Activated naive CD4-positive, alpha-beta T cell (primary cell): ENCODE measurements around the gene PIR.

ENCODE experiments used
- DNase-seq, 4 experiments: peaks; one replicate each; lab custom pipeline; 2025; lab: John Stamatoyannopoulos, UW

The PIR gene

DNA sequence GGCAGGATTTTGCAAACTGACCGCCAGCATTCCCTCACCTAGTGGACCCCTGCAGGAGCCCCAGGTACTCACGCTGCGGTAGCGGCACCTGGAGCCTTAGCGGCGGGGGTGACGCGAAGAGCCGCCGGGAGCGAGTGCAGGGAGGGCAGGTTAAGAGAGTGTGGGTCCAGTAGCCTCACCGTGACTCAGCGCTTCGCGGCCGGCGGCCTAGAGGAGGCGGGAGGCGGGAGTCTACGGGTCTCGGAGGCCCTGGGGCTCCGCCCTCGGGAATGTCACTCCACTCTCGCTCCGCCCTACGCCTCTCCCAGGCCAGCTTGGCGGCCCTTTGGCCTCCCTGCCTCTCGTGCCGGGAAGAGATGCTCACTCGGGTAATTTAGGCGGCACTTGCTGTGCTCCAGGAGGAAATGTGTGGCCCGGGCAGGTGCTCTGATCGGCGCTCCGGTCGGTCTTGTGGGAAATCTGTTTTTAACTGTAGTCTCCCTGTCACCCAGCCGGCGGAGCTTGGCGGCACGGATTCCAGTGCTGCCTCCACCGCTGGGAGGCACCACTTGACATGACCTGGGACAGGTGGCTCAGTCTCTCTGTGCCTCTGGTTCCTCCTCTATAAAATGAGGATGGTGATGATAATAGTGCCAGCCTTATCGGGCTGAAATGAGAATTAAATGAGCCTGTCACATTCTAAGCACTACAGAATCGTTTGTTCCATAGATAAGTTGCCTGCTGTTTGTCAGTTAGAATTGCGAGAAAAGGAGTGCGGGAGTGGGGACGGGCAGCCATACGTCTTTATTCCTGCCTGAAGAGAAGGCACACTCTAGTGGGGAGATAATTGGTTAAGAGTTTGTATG lies at the start of gene PIR:
Gene PIR, minus strand, starts transcription at position 216 of the 845 bp plus-strand sequence. CDS start 2,076 bp downstream, outside the sequence.
- peak in 2 of 4 experiments; percentile 0 to 6 for DNase-seq

GRCh38 chrX:15530318-15530717 lies 37.2 kb upstream of the PIR start:
- no peak for DNase-seq

- DNase-seq: no peak
These were observed 36.0 kb upstream of the PIR start for GRCh38 chrX:15529165-15529564.

GRCh38 chrX:15525664-15526416 lies 32.7 kb upstream of the PIR start:
- no peak for DNase-seq

DNA sequence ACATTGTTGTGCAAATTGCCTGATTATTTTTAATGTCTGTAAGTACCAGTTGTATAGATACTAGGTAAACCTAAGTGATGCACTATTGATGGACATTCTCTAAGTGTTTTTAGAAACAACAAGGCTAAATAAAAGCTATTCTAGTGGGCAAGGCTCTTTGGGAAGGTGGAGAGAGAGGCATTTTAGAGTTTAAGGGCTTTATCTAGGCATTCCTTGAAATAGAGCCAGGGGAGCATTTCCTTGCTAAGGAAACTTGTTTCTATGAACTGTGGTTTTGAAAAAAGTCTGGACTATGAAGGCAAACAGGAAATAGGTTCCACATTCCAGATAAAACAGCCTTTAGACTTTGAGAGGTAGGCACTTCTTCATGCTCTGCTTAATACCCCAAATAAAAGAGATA lies 31.3 kb upstream of the PIR start:
- no peak for DNase-seq

DNA sequence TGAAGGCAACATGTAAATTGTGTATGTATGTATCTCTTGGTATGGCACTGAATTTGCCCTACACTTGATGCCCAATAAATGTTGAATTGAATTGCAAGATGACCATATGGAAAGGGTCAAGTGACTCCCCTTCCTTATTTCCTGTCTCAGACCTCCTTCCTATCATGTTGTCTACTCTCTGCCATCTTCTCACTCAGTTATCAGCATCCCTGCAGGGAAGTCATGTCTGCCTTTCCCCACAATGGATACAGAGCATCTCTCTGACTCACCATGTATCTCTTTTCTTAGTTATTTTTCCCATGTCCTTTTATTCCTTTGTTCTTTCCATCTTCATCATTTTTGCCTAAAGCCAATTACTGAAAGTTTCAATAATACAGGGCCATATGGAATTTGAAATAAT lies 30.0 kb upstream of the PIR start:
- DNase-seq: no peak

DNA sequence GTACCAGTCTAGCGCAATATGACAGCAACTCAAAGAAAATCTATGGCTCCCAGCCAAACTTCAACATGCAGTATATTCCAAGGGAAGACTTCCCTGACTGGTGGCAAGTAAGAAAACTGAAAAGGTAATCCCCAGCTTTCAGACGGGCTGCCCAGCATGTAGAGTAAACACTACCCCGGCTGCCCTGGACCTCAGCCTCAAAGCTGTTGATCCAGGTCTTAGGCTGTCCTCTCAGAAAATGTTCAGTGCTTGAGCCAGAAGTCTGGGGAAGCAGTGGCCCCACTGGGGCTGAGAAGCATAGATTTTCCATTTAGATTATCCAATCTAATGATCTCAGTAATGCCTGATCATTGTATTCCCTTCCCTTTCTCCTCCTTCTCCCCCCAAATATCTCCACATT lies 29.3 kb upstream of the PIR start:
- no peak for DNase-seq

DNA sequence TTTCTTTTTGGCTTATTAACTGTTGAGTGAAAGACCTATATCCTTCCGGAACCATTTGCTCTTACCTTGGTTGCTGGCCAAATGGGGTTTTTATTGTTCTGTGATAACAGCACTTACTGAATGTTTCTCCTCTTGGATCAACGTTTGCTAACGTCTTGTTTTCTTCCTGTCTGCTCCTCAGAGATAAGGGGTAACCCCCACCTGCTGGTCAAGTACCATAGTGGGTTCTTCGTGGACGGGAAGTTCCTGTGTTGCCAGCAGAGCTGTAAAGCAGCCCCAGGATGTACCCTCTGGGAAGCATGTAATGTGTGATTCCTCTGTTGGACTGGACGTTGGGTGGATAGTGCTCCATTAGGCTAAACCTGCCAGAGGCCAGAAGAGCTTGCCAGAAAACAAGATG lies 22.8 kb upstream of the PIR start:
- DNase-seq: no peak

- no peak for DNase-seq
These were observed 21.1 kb upstream of the PIR start for GRCh38 chrX:15514279-15514678.

DNA sequence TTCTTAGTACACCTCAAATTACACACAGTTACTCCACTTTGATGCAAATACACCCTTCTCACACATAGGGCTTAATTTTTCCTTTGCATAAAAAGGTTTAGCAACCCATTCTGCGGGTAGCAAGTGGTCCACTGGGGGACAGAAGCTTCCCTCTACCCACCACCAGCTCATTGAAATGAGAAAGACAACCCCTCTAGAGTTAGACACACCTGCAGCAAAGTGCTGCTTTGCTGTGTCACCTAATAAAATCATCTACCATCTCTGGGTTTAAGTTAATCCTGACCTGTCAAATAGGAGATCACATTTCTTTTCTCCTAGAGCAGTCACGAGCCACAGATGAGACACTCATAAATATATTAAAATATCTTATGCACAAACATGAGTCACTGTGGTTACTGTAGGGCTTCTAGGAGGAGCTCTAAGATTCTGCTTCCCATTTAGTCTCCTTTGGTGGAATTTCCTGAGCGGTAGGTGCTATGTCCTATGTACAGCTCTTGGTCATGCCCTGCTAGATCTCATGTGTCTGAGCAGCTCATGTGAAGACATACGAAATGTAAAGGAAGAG lies 19.4 kb upstream of the PIR start:
- no peak for DNase-seq

DNA sequence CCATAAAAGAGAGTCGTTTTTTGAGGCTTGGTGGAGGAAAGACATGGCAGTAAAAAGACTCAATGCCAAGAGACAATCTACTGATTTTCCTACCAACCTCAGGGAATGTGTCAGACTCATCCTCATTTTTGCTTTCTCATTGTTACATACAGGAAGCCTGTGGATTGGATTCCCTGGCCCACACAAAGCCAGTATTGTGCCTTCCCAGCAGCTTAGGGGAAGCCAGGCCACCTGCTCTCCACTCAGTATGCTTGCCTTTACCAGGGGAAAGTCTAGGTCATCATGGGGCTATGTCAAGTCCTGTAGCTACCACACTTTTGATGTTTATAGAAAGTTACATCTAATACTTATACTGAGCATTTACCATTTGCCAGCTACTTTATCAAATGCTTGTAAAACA lies 18.4 kb upstream of the PIR start:
- no peak for DNase-seq

GRCh38 chrX:15509845-15510244 lies 16.7 kb upstream of the PIR start:
- no peak for DNase-seq

GRCh38 chrX:15507005-15507404 lies 13.9 kb upstream of the PIR start:
- no peak for DNase-seq

- no peak for DNase-seq
These were observed 12.0 kb upstream of the PIR start for GRCh38 chrX:15505101-15505500.

GRCh38 chrX:15504661-15505060 lies 11.5 kb upstream of the PIR start:
- DNase-seq: no peak

- DNase-seq: no peak
These were observed 8.4 kb upstream of the PIR start for GRCh38 chrX:15501506-15501905.

DNA sequence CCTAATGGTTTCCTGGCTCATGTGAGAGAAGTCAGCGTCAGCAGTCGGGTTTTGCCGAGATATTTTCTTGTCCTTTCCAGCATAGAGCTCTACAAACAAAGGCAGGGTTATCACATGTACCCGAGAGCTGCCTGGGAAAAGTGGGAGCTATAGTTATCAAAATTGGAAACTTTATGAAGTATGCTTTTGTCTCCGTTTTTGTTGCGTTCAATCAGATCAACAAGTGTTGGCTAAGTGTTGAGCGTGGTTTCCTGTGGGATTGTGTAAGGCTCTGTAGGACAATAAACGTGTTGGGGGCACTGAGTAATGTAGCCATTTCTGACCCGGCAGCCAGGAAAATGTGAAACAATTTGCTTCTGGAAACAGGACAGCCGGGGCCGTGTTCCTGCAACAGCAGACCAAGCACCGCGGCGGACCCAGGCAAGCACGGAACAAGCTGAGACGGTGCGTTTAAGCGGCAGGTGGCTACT lies 7.4 kb upstream of the PIR start, which contains the start of gene BMX:
Gene BMX, plus strand, starts transcription at position 311 of the 470 bp plus-strand sequence. CDS start 7,547 bp downstream, outside the sequence.
- no peak for DNase-seq

DNA sequence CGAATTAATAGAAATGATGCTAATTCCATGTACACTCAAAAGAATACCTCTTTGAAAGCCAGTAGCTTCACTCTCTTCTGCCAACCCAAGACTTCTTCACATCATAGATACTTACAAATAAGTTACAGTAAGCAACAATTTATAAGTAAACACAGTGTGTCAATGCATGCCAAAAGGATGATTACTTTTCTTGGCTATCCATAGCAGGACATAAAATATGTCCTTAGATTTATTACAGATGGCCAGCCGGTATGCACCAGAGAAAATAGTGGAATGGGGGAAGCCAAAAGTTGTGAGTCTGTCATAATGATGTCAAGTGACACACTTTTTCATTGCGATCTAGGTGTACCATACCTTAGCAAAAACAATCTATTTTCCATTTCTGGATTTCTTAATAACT lies 6.8 kb upstream of the PIR start:
- DNase-seq: no peak

GRCh38 chrX:15498741-15499140 lies 5.6 kb upstream of the PIR start:
- no peak for DNase-seq

DNA sequence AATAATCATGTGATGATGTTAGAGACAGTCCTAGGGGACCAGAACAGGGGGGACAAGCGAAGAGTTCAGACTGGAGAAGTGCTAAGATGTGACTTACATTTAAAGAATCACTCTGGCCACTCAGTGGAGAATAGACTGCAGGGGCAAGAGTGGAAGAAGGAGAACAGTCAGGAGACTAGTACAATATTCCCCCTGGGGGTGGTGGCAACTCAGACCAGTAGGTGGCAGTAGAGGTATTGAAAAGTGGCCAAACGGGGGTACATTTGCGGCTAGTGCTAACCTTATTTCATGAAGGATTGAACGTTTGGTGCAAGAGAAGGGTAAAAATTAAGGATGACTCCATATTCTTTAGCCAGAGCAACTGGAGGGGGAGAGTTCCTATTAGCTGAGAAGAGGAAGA lies 4.7 kb upstream of the PIR start:
- DNase-seq: peak; percentile 0 to 15 (median 4)

DNA sequence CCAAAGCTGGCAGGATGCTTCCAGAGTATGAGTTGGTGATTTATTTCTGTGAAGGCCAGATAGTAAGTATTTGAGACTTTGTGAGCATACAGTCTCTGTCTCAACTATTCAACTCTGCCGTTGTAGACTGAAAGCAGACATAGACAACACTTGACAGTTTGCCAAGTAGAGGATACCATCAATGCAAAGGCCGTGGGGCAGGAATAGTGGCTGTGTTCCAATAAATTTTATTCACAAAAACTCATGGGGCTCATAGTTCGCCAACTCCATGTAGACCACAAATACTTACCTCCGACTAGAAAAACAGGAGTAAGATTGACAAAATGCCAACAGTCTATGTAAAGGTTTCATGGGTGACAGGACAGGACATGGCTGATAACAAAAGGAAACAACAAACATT lies 3.7 kb upstream of the PIR start:
- DNase-seq: no peak

DNA sequence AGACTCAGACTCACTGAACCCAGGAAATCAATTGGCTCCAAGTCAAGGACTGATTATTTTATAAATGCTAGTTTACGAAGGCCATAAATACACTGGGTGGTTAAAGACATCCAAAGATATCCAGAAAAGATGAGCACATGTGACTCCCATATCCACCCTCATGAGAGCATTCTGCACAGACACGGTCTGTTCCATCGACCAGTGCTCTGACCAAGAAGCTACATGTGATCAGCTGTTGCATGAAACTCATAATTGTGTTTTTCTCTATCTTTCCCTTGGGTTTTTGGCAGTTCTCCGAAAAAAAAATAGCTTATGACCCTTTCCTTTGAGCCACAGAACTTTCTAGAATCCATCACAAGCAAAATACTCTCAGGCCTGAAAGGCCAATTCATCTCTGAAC lies 2.7 kb upstream of the PIR start:
- DNase-seq: no peak

GRCh38 chrX:15492469-15492868 lies 664 bp downstream of the PIR start:
- no peak for DNase-seq
